ENCODE measurements around the gene WDFY4. TPM values are rescaled to one million over a fixed set of nuclear protein-coding genes. Genes with fewer than 3 reads are reported as not detected.

The WDFY4 gene
- total and polyA plus RNA-seq, 4 experiments from 2014 or later = 0.29 to 1.00 (median 0.81) TPM; not detected in 1

DNA sequence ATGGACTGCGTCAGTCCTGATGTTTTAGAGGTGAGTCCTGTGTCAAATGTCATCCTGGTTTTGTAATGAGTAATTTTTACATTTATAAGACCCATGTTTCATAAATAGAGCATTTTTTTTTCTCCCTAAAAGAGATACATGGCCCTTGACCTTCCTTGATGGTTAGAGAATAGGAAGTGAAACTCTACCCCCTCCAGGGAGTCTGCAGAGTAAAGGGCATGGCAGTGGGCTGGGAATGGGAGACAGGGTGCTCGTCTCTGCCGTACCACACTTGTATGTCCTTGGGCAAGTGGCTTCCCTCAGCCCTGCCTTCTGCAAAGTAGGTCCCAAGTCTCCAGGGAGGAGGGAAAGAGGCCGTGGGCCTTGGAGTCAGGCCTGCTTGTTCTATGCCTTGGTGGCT is 63.9 kb downstream of the WDFY4 start:
- no peak for DNase-seq
- Histone ChIP-seq H3K36me3 (ENCODE audit: insufficient read depth, low read length) (no peaks in the 10 kb centered on the region), H3K27me3 (ENCODE audit: insufficient read depth, low read length) (no peaks in the 10 kb centered on the region), H3K9me3 (ENCODE audit: control insufficient read depth in 1 of 2, low read length in 2 of 2) (no peaks in the 10 kb centered on the region), H3K4me3 (ENCODE audit: low read length in 2 of 2) (no peak overlapping the region), H3K4me1 (ENCODE audit: insufficient read depth, low read length) (no peaks in the 10 kb centered on the region), H3K27ac (ENCODE audit: low read depth, low read length) (no peak overlapping the region)
- Mint-ChIP-seq H3K36me3 (no peaks in the 10 kb centered on the region), H3K27me3 (peaks cover 2 to 5% of the 10 kb centered on the region in 2 donors), H3K9me3 (peaks cover 0 to 9% (median 6%) of the 10 kb centered on the region in 8 donors), H3K4me3 (no peak overlapping the region), H3K4me1 (peaks cover 0 to 1% (median 0%) of the 10 kb centered on the region in 4 donors), H3K27ac (no peak overlapping the region)
- ChIA-PET POLR2A (ENCODE audit: partially characterized antibody) (no interaction called here), CTCF (ENCODE audit: partially characterized antibody) (no interaction called here)
- intact Hi-C loops (cut with micrococcal nuclease) = no loop called here

DNA sequence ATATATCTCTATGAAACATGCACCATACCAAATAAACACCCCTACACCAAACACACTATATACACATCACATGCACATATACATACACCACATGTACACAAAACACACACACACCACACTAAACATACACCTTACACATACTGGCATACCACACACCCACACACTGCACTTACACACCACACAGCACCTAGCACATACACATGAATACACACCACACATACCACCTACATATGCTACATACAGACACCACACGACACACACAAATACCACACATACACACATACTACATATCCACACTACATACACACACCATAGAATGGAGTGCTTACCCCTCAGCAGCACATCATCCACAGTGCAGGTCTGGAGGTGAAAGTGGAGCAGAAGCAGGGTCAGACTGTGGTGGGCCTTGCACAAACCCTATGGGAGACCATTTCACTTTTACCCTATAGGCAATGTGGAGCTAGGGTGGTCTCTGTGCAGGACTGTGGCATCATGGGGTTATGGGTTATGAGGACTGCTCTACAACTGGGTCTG is 64.6 kb downstream of the WDFY4 start:
- Histone ChIP-seq H3K36me3 (ENCODE audit: insufficient read depth, low read length) (no peaks in the 10 kb centered on the region), H3K4me3 (ENCODE audit: low read length in 2 of 2) (no peak overlapping the region), H3K9me3 (ENCODE audit: control insufficient read depth in 1 of 2, low read length in 2 of 2) (no peaks in the 10 kb centered on the region), H3K27ac (ENCODE audit: low read depth, low read length) (no peak overlapping the region), H3K27me3 (ENCODE audit: insufficient read depth, low read length) (no peaks in the 10 kb centered on the region), H3K4me1 (ENCODE audit: insufficient read depth, low read length) (no peaks in the 10 kb centered on the region)
- Mint-ChIP-seq H3K9me3 (peaks cover 0 to 9% (median 6%) of the 10 kb centered on the region in 8 donors), H3K27ac (no peak overlapping the region), H3K27me3 (peaks cover 2 to 5% of the 10 kb centered on the region in 2 donors), H3K36me3 (no peaks in the 10 kb centered on the region), H3K4me3 (no peak overlapping the region), H3K4me1 (peaks cover 0 to 1% (median 0%) of the 10 kb centered on the region in 4 donors)
- CTCF ChIA-PET (ENCODE audit: partially characterized antibody) = no interaction called here
- DNase-seq = no peak
- intact Hi-C loops (cut with micrococcal nuclease) = no loop called here
- POLR2A ChIA-PET (ENCODE audit: partially characterized antibody) = no interaction called here

DNA sequence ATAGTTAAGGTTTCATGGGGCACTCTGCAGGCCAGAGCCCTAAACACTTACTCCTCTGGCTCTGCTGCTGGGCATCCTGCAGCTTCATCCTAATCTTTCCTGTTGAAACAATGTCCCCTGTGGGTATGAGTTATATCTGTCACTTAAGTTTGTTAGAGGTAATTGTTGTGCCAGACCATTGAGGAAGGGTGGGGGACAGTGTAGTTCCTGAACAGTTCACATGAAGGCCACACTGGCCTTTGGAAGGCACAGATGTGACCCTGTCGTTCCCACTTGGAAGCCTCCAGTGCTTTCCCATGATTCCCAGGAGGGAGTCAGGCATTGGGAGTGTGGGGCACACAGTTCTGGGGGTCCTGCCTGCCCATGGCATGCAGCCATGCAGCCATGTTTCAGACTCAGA is 65.3 kb downstream of the WDFY4 start:
- H3K4me3 ChIP-seq (ENCODE audit: low read length in 2 of 2) = no peak overlapping the region
- intact Hi-C loops (cut with micrococcal nuclease) = no loop called here
- Mint-ChIP-seq H3K4me1 (no peaks in the 10 kb centered on the region), H3K27ac (no peak overlapping the region), H3K36me3 (no peaks in the 10 kb centered on the region), H3K4me3 (no peak overlapping the region), H3K9me3 (peaks cover 0 to 9% (median 6%) of the 10 kb centered on the region in 8 donors), H3K27me3 (peaks cover 2 to 5% of the 10 kb centered on the region in 2 donors)
- ChIA-PET POLR2A (ENCODE audit: partially characterized antibody) (no interaction called here), CTCF (ENCODE audit: partially characterized antibody) (no interaction called here)
- no peaks in the 10 kb centered on the region for H3K27me3 ChIP-seq (ENCODE audit: insufficient read depth, low read length)
- no peak overlapping the region for H3K27ac ChIP-seq (ENCODE audit: low read depth, low read length)
- H3K9me3 ChIP-seq (ENCODE audit: control insufficient read depth in 1 of 2, low read length in 2 of 2) = no peaks in the 10 kb centered on the region
- no peak for DNase-seq
- no peaks in the 10 kb centered on the region for H3K36me3 ChIP-seq (ENCODE audit: insufficient read depth, low read length)
- no peaks in the 10 kb centered on the region for H3K4me1 ChIP-seq (ENCODE audit: insufficient read depth, low read length)

DNA sequence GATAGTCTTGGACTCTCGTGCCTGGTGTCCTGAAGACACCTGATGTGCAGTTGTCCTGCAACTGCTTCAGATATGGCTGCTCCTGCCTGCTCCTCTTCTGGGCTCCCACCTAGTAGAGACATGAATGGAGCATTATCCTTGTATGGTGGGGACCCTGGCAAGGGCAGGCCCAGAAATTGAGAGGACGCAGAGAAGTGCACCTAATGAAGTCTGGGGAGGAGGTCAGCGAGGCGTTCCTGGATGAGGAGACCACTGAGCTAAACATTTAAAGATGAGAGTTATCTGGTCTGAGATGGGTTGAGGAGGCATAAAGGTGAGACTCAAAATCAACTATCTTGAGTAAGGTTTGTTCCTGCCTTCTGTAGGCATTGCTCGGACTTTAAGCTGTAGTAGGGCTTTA is 66.3 kb downstream of the WDFY4 start:
- no peak overlapping the region for H3K4me3 Mint-ChIP-seq
- H3K9me3 Mint-ChIP-seq = peaks cover 0 to 9% (median 6%) of the 10 kb centered on the region in 8 donors
- H3K9me3 ChIP-seq (ENCODE audit: control insufficient read depth in 1 of 2, low read length in 2 of 2) = no peaks in the 10 kb centered on the region
- POLR2A ChIA-PET (ENCODE audit: partially characterized antibody) = no interaction called here
- CTCF ChIA-PET (ENCODE audit: partially characterized antibody) = no interaction called here
- no peaks in the 10 kb centered on the region for H3K27me3 ChIP-seq (ENCODE audit: insufficient read depth, low read length)
- no peak for DNase-seq
- no peaks in the 10 kb centered on the region for H3K4me1 Mint-ChIP-seq
- H3K27me3 Mint-ChIP-seq = peaks cover 4 to 5% of the 10 kb centered on the region in 2 donors
- H3K36me3 ChIP-seq (ENCODE audit: insufficient read depth, low read length) = no peaks in the 10 kb centered on the region
- no peaks in the 10 kb centered on the region for H3K36me3 Mint-ChIP-seq
- H3K27ac ChIP-seq (ENCODE audit: low read depth, low read length) = no peak overlapping the region
- H3K4me3 ChIP-seq (ENCODE audit: low read length in 2 of 2) = no peak overlapping the region
- no peak overlapping the region for H3K27ac Mint-ChIP-seq
- H3K4me1 ChIP-seq (ENCODE audit: insufficient read depth, low read length) = no peaks in the 10 kb centered on the region
- intact Hi-C loops (cut with micrococcal nuclease) = no loop called here

DNA sequence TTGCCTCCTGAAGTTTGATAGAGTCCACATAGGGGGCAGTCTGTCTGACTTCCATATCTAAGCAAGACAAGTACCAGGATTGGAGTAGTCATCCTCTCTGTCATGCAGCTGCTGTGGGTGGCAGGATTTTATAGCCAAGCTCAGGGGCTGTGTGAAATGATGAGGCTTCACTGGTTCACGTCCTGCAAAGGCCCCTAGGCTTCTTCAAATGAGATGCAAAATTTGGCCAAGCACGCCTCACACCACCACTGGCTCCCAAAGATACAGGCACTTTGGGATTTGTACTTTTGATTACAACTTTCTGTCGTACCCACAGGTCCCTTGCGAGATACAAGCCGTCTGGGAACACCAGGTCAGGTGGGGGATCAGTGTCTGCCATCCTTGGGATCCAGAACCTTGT is 67.1 kb downstream of the WDFY4 start:
- Histone ChIP-seq H3K36me3 (ENCODE audit: insufficient read depth, low read length) (no peaks in the 10 kb centered on the region), H3K4me3 (ENCODE audit: low read length in 2 of 2) (no peak overlapping the region), H3K27me3 (ENCODE audit: insufficient read depth, low read length) (no peaks in the 10 kb centered on the region), H3K9me3 (ENCODE audit: control insufficient read depth in 1 of 2, low read length in 2 of 2) (no peaks in the 10 kb centered on the region), H3K27ac (ENCODE audit: low read depth, low read length) (no peak overlapping the region), H3K4me1 (ENCODE audit: insufficient read depth, low read length) (no peaks in the 10 kb centered on the region)
- Mint-ChIP-seq H3K4me3 (no peak overlapping the region), H3K36me3 (no peaks in the 10 kb centered on the region), H3K27ac (no peak overlapping the region), H3K4me1 (no peaks in the 10 kb centered on the region), H3K9me3 (peaks cover 0 to 8% (median 6%) of the 10 kb centered on the region in 8 donors), H3K27me3 (peaks cover 4 to 5% of the 10 kb centered on the region in 2 donors)
- DNase-seq = no peak
- intact Hi-C loops (cut with micrococcal nuclease) = no loop called here
- ChIA-PET CTCF (ENCODE audit: partially characterized antibody) (no interaction called here), POLR2A (ENCODE audit: partially characterized antibody) (no interaction called here)

DNA sequence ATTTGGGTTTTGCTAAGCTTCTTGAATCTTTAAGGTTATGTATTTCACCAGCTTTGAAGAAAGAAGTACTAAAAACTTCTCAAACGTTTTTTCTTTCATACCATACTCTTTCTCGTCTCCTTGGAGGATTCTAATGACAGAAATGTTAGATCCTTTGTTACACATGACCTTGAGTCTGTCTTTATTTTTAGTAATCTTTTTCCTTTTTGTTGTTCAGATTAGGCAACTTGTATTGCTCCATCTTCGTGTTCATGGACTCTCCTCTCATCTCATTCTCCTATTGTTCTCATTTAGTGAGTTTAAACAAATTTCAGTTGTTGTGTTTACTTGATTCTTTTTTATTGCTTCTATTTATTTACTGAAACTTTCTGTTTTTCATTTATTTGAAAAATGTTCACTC is 73.7 kb downstream of the WDFY4 start:
- H3K4me3 Mint-ChIP-seq = no peak overlapping the region
- H3K36me3 ChIP-seq (ENCODE audit: insufficient read depth, low read length) = no peaks in the 10 kb centered on the region
- H3K27ac Mint-ChIP-seq = no peak overlapping the region
- no peaks in the 10 kb centered on the region for H3K4me1 ChIP-seq (ENCODE audit: insufficient read depth, low read length)
- peaks cover 0 to 3% (median 0%) of the 10 kb centered on the region in 8 donors for H3K9me3 Mint-ChIP-seq
- no peaks in the 10 kb centered on the region for H3K4me1 Mint-ChIP-seq
- H3K9me3 ChIP-seq (ENCODE audit: control insufficient read depth in 1 of 2, low read length in 2 of 2) = no peaks in the 10 kb centered on the region
- H3K27me3 Mint-ChIP-seq = peaks cover 17% of the 10 kb centered on the region in 2 donors
- intact Hi-C loops (cut with micrococcal nuclease) = no loop called here
- no peak for DNase-seq
- CTCF ChIA-PET (ENCODE audit: partially characterized antibody) = no interaction called here
- H3K27ac ChIP-seq (ENCODE audit: low read depth, low read length) = no peak overlapping the region
- no peaks in the 10 kb centered on the region for H3K36me3 Mint-ChIP-seq
- no peak overlapping the region for H3K4me3 ChIP-seq (ENCODE audit: low read length in 2 of 2)
- POLR2A ChIA-PET (ENCODE audit: partially characterized antibody) = no interaction called here
- no peaks in the 10 kb centered on the region for H3K27me3 ChIP-seq (ENCODE audit: insufficient read depth, low read length)

DNA sequence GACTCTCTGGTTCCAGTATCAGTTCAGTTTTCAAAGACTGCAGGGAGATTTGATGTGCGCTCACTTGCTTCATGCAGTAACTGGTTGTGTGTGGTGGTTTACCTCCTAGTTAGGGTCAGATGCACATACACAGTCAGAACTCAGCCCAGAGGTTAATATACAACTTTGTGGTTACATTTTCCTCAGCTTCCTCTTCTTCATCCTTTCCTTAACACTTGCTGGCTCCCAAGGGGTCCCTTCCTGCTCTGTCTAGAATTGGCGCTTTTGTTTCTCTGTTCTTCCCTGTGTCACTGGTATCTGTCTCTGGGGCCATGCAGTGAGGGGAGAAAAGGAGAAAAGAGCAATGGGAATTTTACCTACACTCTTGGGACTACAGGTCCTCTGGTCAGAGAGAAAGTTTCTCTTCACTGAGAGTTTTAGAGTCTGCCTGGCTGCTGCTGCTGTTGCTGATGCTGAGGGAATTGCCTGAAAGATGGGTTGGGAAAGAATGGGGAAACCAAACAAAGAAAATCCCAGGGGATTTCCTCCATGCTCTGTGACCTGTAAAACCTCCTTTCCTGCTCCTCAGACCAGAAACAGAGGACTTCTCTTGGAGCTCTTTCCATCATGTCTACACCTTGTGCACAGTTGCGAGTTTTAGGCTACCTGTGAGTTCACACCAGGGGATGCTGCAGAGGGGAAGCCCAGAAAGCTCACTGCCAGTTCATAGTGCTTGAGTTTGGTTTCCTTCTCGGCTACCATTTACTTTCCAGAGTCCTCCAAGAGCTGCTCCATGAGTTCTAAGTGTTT is 74.6 kb downstream of the WDFY4 start:
- Histone ChIP-seq H3K4me1 (ENCODE audit: insufficient read depth, low read length) (no peaks in the 10 kb centered on the region), H3K27ac (ENCODE audit: low read depth, low read length) (no peak overlapping the region), H3K27me3 (ENCODE audit: insufficient read depth, low read length) (no peaks in the 10 kb centered on the region), H3K9me3 (ENCODE audit: control insufficient read depth in 1 of 2, low read length in 2 of 2) (no peaks in the 10 kb centered on the region), H3K36me3 (ENCODE audit: insufficient read depth, low read length) (no peaks in the 10 kb centered on the region), H3K4me3 (ENCODE audit: low read length in 2 of 2) (no peak overlapping the region)
- intact Hi-C loops (cut with micrococcal nuclease) = no loop called here
- Mint-ChIP-seq H3K36me3 (no peaks in the 10 kb centered on the region), H3K9me3 (peaks cover 0 to 3% (median 0%) of the 10 kb centered on the region in 8 donors), H3K27me3 (peaks cover 17% of the 10 kb centered on the region in 2 donors), H3K4me1 (peaks cover 0 to 2% (median 0%) of the 10 kb centered on the region in 4 donors), H3K27ac (no peak overlapping the region), H3K4me3 (no peak overlapping the region)
- ChIA-PET CTCF (ENCODE audit: partially characterized antibody) (no interaction called here), POLR2A (ENCODE audit: partially characterized antibody) (no interaction called here)
- no peak for DNase-seq

Data from CD4-positive, alpha-beta memory T cell (primary cell).